HEK293 (cell line): ENCODE measurements around the gene LY86.

Source experiments
- CTCF ChIA-PET: fragments of 350-600 bp; formaldehyde crosslinking; extraction: SDS; loops from one replicate; lab custom pipeline; 2021; ENCODE audit warnings: antibody characterized with exemption; lab: Yijun Ruan, JAX
- POLR2A ChIA-PET: fragments of 300-600 bp; formaldehyde crosslinking; extraction: SDS; loops from one replicate; lab custom pipeline; 2020; ENCODE audit warnings: antibody characterized with exemption, inconsistent platforms; lab: Yijun Ruan, JAX
- H3K27ac ChIP-seq: fragments of 200-500 bp; sonication (Bioruptor generic); 2 replicates; pipeline ENCODE4 v1.5.1; 2014; ENCODE audit warnings: low read depth, low read length, control low read depth, inconsistent platforms; ENCODE audit errors: extremely low read depth
- H3K36me3 ChIP-seq, 2 experiments: fragments of 200-500 bp in 1 of 2; sonication (Bioruptor generic) in 1 of 2; 1 replicate in 1 of 2; 2 replicates in 1 of 2; pipeline ENCODE4 v1.5.1; 2014 to 2017; ENCODE audit warnings: inconsistent platforms in 2 of 2, low read length in 2 of 2; ENCODE audit not compliant: control insufficient read depth in 2 of 2, insufficient read depth in 1 of 2
- H3K4me1 ChIP-seq: fragments of 200-500 bp; sonication (Bioruptor generic); 2 replicates; pipeline ENCODE4 v1.5.1; 2014; ENCODE audit warnings: mild to moderate bottlenecking, low read length, inconsistent platforms; ENCODE audit not compliant: control insufficient read depth, insufficient read depth
- H3K4me3 ChIP-seq: 2 replicates; pipeline ENCODE4 v1.5.1; 2011; ENCODE audit warnings: low read depth, mild to moderate bottlenecking, control low read depth, low read length, moderate library complexity
- H3K9me3 ChIP-seq: fragments of 200-500 bp; sonication (Bioruptor generic); 2 replicates; pipeline ENCODE4 v1.5.1; 2014; ENCODE audit warnings: low read depth, low read length, inconsistent platforms; ENCODE audit not compliant: control insufficient read depth, insufficient read depth
- EGR2 ChIP-seq: fragments of 450-650 bp; formaldehyde crosslinking; IDR thresholded peaks from 2 replicates; pipeline ENCODE4 v1.5.1; 2016; ENCODE audit warnings: low read depth, missing biosample characterization, missing genetic modification characterization
- FEZF1 ChIP-seq: fragments of 450-650 bp; formaldehyde crosslinking; IDR thresholded peaks from 2 replicates; pipeline ENCODE4 v1.5.1; 2016; ENCODE audit warnings: missing biosample characterization, missing genetic modification characterization
- HOXC10 ChIP-seq: sonication (generic); formaldehyde crosslinking; IDR thresholded peaks from 2 replicates; pipeline ENCODE4 v1.8.1; 2023; ENCODE audit warnings: mild to moderate bottlenecking, missing genetic modification reagents
- SP2 ChIP-seq: fragments of 450-650 bp; formaldehyde crosslinking; IDR thresholded peaks from 2 replicates; pipeline ENCODE4 v1.5.1; 2016; ENCODE audit warnings: missing biosample characterization, missing genetic modification characterization
- WT1 ChIP-seq: fragments of 450-650 bp; formaldehyde crosslinking; IDR thresholded peaks from 2 replicates; pipeline ENCODE4 v1.5.1; 2016; ENCODE audit warnings: missing biosample characterization, missing genetic modification characterization
- ZBTB7A ChIP-seq: fragments of 450-650 bp; formaldehyde crosslinking; IDR thresholded peaks from 2 replicates; pipeline ENCODE4 v1.5.1; 2016; ENCODE audit warnings: low read depth, missing biosample characterization, missing genetic modification characterization
- ZFHX2 ChIP-seq: fragments of 450-650 bp; formaldehyde crosslinking; conservative IDR thresholded peaks from 2 replicates; pipeline ENCODE4 v1.5.1; 2016; ENCODE audit warnings: missing biosample characterization, missing genetic modification characterization
- ZNF354C ChIP-seq: fragments of 450-650 bp; formaldehyde crosslinking; IDR thresholded peaks from 2 replicates; pipeline ENCODE4 v1.5.1; 2016; ENCODE audit warnings: missing biosample characterization, missing genetic modification characterization, low read depth, borderline replicate concordance
- ZNF501 ChIP-seq: fragments of 450-650 bp; formaldehyde crosslinking; IDR thresholded peaks from 2 replicates; pipeline ENCODE4 v1.5.1; 2016; ENCODE audit warnings: missing biosample characterization, missing genetic modification characterization
- ZNF660 ChIP-seq: fragments of 450-650 bp; IDR thresholded peaks from 2 replicates; pipeline ENCODE4 v1.5.1; 2018; ENCODE audit warnings: missing biosample characterization, mild to moderate bottlenecking, missing genetic modification characterization
- ZNF791 ChIP-seq: fragments of 450-650 bp; formaldehyde crosslinking; IDR thresholded peaks from 2 replicates; pipeline ENCODE4 v1.5.1; 2016; ENCODE audit warnings: missing biosample characterization, missing genetic modification characterization
- ZXDB ChIP-seq: fragments of 450-650 bp; formaldehyde crosslinking; IDR thresholded peaks from 2 replicates; pipeline ENCODE4 v1.5.1; 2016; ENCODE audit warnings: missing biosample characterization, missing genetic modification characterization
- TF ChIP-seq, protein P1 (sequence below): fragments of 450-650 bp; IDR thresholded peaks from 2 replicates; pipeline ENCODE4 v1.5.1; 2018; ENCODE audit warnings: missing biosample characterization, mild to moderate bottlenecking, missing genetic modification characterization
- TF ChIP-seq, protein P2 (sequence below): fragments of 450-650 bp; formaldehyde crosslinking; conservative IDR thresholded peaks from 2 replicates; pipeline ENCODE4 v1.5.1; 2016; ENCODE audit warnings: low read depth, missing biosample characterization, missing genetic modification characterization
- TF ChIP-seq, protein P3 (sequence below): fragments of 450-650 bp; formaldehyde crosslinking; IDR thresholded peaks from 2 replicates; pipeline ENCODE4 v1.5.1; 2016; ENCODE audit warnings: missing biosample characterization, missing genetic modification characterization
- TF ChIP-seq, protein P4 (sequence below): fragments of 450-650 bp; formaldehyde crosslinking; IDR thresholded peaks from 2 replicates; pipeline ENCODE4 v1.5.1; 2017; ENCODE audit warnings: missing biosample characterization, missing genetic modification characterization
- TF ChIP-seq, protein P5 (sequence below): fragments of 450-650 bp; formaldehyde crosslinking; IDR thresholded peaks from 2 replicates; pipeline ENCODE4 v1.5.1; 2016; ENCODE audit warnings: missing biosample characterization, missing genetic modification characterization
- TF ChIP-seq, protein P6 (sequence below): fragments of 450-650 bp; formaldehyde crosslinking; IDR thresholded peaks from 2 replicates; pipeline ENCODE4 v1.5.1; 2016; ENCODE audit warnings: missing biosample characterization, missing genetic modification characterization, borderline replicate concordance

LY86 gene

DNA sequence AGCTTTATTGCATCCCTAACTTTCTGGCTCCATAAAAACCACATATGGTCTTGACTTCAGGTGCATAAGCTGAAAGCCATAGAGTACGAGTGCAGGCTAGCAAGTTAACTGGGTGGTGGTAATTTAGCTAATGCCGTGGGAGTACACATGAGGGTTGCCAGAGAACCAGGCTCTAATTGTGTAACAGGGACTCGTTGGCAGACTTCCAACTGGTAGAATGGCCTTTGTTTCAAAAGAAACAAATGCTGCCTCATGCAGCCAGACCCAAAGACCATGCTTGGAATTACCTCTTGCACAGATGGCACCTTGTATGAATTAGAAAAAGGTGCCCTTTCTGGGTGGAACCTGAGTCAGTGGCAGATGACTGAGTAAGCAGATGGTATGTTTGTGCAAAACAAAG, 73.2 kb downstream of the LY86 start:
- no peak overlapping the region for H3K27ac ChIP-seq
- no peaks in the 10 kb centered on the region for H3K9me3 ChIP-seq
- ChIA-PET POLR2A (no interaction called here), CTCF (interaction anchor here (0.6 to 4.9 kb wide), 5 partner anchors 14 to 582 kb away, joined by 3 to 45 read pairs (median 4); no protein-coding TSS in a partner anchor)
- no peak overlapping the region for H3K4me3 ChIP-seq
- H3K4me1 ChIP-seq: no peaks in the 10 kb centered on the region
- TF ChIP-seq WT1 (tag by site-specific recombination) (0 out of 2 replicates have a peak, but pooled peaks have one; percentile 56), EGR2 (peak; percentile 30; the same call in 1 of the 2 replicates), ZNF791 (no peak), ZBTB7A (tag by site-specific recombination) (no peak), ZFHX2 (peak; percentile 63), ZXDB (tag by site-specific recombination) (no peak), ZNF660 (tag by site-specific recombination) (0 out of 2 replicates have a peak, but pooled peaks have one; percentile 19), SP2 (tag by site-specific recombination) (no peak)
- TF ChIP-seq, protein P1, sequence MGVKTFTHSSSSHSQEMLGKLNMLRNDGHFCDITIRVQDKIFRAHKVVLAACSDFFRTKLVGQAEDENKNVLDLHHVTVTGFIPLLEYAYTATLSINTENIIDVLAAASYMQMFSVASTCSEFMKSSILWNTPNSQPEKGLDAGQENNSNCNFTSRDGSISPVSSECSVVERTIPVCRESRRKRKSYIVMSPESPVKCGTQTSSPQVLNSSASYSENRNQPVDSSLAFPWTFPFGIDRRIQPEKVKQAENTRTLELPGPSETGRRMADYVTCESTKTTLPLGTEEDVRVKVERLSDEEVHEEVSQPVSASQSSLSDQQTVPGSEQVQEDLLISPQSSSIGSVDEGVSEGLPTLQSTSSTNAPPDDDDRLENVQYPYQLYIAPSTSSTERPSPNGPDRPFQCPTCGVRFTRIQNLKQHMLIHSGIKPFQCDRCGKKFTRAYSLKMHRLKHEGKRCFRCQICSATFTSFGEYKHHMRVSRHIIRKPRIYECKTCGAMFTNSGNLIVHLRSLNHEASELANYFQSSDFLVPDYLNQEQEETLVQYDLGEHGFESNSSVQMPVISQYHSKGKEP (tag by site-specific recombination): 0 out of 2 replicates have a peak, but pooled peaks have one; percentile 8
- H3K36me3 ChIP-seq: no peaks in the 10 kb centered on the region

DNA sequence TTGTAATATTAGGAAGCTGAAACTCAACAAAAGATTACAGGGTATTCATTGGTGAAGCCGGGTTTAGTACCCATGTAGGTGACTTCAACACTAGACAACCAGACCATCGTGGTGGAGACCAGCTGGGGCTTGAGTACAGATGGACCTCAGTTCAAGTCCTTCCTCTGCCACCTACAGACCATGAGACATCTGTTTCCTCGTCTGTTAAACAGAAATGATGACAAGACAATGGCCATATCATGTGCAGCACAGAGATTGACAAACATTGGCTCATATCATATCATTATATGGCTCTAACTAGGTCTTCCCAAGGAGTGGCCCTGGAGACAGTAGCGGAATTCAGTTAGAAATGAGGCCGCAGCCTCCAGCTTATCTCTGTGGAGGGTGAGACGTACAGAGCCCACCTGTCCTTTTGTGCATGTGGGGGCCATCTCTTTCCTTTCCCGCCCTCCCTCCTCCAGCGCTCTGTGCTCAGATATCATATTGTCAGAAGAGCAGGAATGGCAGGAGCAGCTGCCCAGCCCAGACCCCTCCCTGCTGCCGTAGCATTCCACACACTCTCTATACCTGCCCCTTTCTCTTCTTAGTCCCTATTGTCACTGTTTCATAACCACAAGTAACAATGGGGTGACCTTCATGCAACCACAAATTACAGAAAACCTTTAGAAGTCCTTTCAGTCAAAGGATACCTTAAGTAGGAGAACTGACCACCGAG, 75.1 kb downstream of the LY86 start:
- ChIA-PET CTCF (interaction anchor here (0.9 to 4.9 kb wide), 4 partner anchors 12 to 575 kb away, joined by 3 to 45 read pairs (median 4); no protein-coding TSS in a partner anchor), POLR2A (no interaction called here)
- no peaks in the 10 kb centered on the region for H3K36me3 ChIP-seq
- no peaks in the 10 kb centered on the region for H3K9me3 ChIP-seq
- TF ChIP-seq, protein P2, sequence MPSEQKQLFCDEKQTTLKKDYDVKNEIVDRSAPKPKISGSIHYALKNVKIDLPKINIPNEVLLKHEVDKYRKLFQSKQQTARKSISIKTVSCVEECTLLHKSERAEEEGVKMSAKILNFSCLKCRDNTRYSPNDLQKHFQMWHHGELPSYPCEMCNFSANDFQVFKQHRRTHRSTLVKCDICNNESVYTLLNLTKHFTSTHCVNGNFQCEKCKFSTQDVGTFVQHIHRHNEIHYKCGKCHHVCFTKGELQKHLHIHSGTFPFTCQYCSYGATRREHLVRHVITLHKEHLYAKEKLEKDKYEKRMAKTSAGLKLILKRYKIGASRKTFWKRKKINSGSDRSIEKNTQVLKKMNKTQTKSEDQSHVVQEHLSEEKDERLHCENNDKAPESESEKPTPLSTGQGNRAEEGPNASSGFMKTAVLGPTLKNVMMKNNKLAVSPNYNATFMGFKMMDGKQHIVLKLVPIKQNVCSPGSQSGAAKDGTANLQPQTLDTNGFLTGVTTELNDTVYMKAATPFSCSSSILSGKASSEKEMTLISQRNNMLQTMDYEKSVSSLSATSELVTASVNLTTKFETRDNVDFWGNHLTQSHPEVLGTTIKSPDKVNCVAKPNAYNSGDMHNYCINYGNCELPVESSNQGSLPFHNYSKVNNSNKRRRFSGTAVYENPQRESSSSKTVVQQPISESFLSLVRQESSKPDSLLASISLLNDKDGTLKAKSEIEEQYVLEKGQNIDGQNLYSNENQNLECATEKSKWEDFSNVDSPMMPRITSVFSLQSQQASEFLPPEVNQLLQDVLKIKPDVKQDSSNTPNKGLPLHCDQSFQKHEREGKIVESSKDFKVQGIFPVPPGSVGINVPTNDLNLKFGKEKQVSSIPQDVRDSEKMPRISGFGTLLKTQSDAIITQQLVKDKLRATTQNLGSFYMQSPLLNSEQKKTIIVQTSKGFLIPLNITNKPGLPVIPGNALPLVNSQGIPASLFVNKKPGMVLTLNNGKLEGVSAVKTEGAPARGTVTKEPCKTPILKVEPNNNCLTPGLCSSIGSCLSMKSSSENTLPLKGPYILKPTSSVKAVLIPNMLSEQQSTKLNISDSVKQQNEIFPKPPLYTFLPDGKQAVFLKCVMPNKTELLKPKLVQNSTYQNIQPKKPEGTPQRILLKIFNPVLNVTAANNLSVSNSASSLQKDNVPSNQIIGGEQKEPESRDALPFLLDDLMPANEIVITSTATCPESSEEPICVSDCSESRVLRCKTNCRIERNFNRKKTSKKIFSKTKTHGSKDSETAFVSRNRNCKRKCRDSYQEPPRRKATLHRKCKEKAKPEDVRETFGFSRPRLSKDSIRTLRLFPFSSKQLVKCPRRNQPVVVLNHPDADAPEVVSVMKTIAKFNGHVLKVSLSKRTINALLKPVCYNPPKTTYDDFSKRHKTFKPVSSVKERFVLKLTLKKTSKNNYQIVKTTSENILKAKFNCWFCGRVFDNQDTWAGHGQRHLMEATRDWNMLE (tag by site-specific recombination): no peak
- no peak for TF ChIP-seq FEZF1 (tag by site-specific recombination)
- TF ChIP-seq, protein P3, sequence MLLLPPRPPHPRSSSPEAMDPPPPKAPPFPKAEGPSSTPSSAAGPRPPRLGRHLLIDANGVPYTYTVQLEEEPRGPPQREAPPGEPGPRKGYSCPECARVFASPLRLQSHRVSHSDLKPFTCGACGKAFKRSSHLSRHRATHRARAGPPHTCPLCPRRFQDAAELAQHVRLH: no peak
- no peak for TF ChIP-seq ZNF501
- TF ChIP-seq ZNF354C (tag by site-specific recombination): no peak
- TF ChIP-seq HOXC10 (CRISPR knock-in tag): no peak
- TF ChIP-seq, protein P4, sequence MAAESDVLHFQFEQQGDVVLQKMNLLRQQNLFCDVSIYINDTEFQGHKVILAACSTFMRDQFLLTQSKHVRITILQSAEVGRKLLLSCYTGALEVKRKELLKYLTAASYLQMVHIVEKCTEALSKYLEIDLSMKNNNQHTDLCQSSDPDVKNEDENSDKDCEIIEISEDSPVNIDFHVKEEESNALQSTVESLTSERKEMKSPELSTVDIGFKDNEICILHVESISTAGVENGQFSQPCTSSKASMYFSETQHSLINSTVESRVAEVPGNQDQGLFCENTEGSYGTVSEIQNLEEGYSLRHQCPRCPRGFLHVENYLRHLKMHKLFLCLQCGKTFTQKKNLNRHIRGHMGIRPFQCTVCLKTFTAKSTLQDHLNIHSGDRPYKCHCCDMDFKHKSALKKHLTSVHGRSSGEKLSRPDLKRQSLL (tag by site-specific recombination): no peak
- TF ChIP-seq, protein P5, sequence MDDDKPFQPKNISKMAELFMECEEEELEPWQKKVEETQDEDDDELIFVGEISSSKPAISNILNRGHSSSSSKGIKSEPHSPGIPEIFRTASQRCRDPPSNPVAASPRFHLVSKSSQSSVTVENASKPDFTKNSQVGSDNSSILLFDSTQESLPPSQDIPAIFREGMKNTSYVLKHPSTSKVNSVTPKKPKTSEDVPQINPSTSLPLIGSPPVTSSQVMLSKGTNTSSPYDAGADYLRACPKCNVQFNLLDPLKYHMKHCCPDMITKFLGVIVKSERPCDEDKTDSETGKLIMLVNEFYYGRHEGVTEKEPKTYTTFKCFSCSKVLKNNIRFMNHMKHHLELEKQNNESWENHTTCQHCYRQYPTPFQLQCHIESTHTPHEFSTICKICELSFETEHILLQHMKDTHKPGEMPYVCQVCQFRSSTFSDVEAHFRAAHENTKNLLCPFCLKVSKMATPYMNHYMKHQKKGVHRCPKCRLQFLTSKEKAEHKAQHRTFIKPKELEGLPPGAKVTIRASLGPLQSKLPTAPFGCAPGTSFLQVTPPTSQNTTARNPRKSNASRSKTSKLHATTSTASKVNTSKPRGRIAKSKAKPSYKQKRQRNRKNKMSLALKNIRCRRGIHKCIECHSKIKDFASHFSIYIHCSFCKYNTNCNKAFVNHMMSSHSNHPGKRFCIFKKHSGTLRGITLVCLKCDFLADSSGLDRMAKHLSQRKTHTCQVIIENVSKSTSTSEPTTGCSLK (tag by site-specific recombination): no peak
- TF ChIP-seq, protein P6, sequence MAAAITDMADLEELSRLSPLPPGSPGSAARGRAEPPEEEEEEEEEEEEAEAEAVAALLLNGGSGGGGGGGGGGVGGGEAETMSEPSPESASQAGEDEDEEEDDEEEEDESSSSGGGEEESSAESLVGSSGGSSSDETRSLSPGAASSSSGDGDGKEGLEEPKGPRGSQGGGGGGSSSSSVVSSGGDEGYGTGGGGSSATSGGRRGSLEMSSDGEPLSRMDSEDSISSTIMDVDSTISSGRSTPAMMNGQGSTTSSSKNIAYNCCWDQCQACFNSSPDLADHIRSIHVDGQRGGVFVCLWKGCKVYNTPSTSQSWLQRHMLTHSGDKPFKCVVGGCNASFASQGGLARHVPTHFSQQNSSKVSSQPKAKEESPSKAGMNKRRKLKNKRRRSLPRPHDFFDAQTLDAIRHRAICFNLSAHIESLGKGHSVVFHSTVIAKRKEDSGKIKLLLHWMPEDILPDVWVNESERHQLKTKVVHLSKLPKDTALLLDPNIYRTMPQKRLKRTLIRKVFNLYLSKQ: no peak
- no peaks in the 10 kb centered on the region for H3K4me1 ChIP-seq
- no peak overlapping the region for H3K4me3 ChIP-seq
- H3K27ac ChIP-seq: no peak overlapping the region
